ENCODE data around the gene NEDD4L.

- TF ChIP-seq CTCF (IDR thresholded peaks at IDR 0.05; ENCODE audit: insufficient read depth, low read depth, low read length) (no peak), EZH2 (IDR thresholded peaks at IDR 0.05; ENCODE audit: insufficient read depth, low read length) (no peak)
Measured at GRCh38 chr18:58431215-58431614, 387.2 kb downstream of the NEDD4L start.
